GM18909 (cell line): ENCODE data around the gene ATF6.
A peak's percentile ranks its signal among the peaks of the same experiment; 100 is the strongest.

Experiments
- ATAC-seq: cut with Tn5 transposase; IDR thresholded peaks from one replicate; pipeline ENCODE4 v1.9.1; 2021; ENCODE audit warnings: mild to moderate bottlenecking; ENCODE audit not compliant: unreplicated experiment, poor library complexity

Gene ATF6

GRCh38 chr1:161879261-161879660 lies 113.1 kb downstream of the ATF6 start:
- no peak for ATAC-seq

GRCh38 chr1:161884475-161884874 lies 118.4 kb downstream of the ATF6 start:
- no peak for ATAC-seq

GRCh38 chr1:161885003-161885402 lies 118.9 kb downstream of the ATF6 start:
- ATAC-seq, result no peak

- ATAC-seq, result no peak
Observed at GRCh38 chr1:161885759-161886158, 119.6 kb downstream of the ATF6 start.

- ATAC-seq, result no peak
Observed at GRCh38 chr1:161886589-161886988, 120.5 kb downstream of the ATF6 start.

- no peak for ATAC-seq
Observed at GRCh38 chr1:161887730-161888287, 121.7 kb downstream of the ATF6 start.

GRCh38 chr1:161890574-161890973 lies 124.5 kb downstream of the ATF6 start:
- ATAC-seq, result no peak

GRCh38 chr1:161899091-161899490 lies 133.0 kb downstream of the ATF6 start:
- no peak for ATAC-seq

- ATAC-seq, result no peak
Observed at GRCh38 chr1:161900160-161900559, 134.0 kb downstream of the ATF6 start.

- no peak for ATAC-seq
Observed at GRCh38 chr1:161902182-161902581, 136.1 kb downstream of the ATF6 start.

- ATAC-seq, result no peak
Observed at GRCh38 chr1:161905269-161905884, 139.3 kb downstream of the ATF6 start.

GRCh38 chr1:161907265-161907664 lies 141.1 kb downstream of the ATF6 start:
- ATAC-seq, result no peak

GRCh38 chr1:161908264-161908663 lies 142.1 kb downstream of the ATF6 start:
- ATAC-seq, result no peak

GRCh38 chr1:161910604-161911003 lies 144.5 kb downstream of the ATF6 start:
- no peak for ATAC-seq

GRCh38 chr1:161913482-161914140 lies 147.5 kb downstream of the ATF6 start:
- ATAC-seq, result no peak

- ATAC-seq, result no peak
Observed at GRCh38 chr1:161914595-161914994, 148.5 kb downstream of the ATF6 start.

GRCh38 chr1:161915051-161915503 lies 149.0 kb downstream of the ATF6 start:
- peak; percentile 65 for ATAC-seq

GRCh38 chr1:161915978-161916377 lies 149.9 kb downstream of the ATF6 start:
- no peak for ATAC-seq

- no peak for ATAC-seq
Observed at GRCh38 chr1:161919229-161919628, 153.1 kb downstream of the ATF6 start.

- no peak for ATAC-seq
Observed at GRCh38 chr1:161921491-161921890, 155.4 kb downstream of the ATF6 start.

GRCh38 chr1:161921990-161922389 lies 155.9 kb downstream of the ATF6 start:
- ATAC-seq, result no peak

GRCh38 chr1:161928056-161928455 lies 161.9 kb downstream of the ATF6 start:
- ATAC-seq, result no peak
